GM18499 (cell line): ENCODE results near the gene PKP4.

ENCODE experiments used
- ATAC-seq: cut with Tn5 transposase; IDR thresholded peaks from one replicate; pipeline ENCODE4 v1.9.1; 2021; ENCODE audit warnings: moderate number of reproducible peaks; ENCODE audit not compliant: insufficient read depth, unreplicated experiment

The PKP4 gene

GRCh38 chr2:158728422-158728821 is 271.7 kb downstream of the PKP4 start:
- no peak for ATAC-seq

- no peak for ATAC-seq
Measured at GRCh38 chr2:158729451-158729850, 272.7 kb downstream of the PKP4 start.

GRCh38 chr2:158729873-158730620 is 273.3 kb downstream of the PKP4 start:
- no peak for ATAC-seq

GRCh38 chr2:158730621-158731140 is 273.9 kb downstream of the PKP4 start:
- no peak for ATAC-seq

- no peak for ATAC-seq
Measured at GRCh38 chr2:158731386-158731785, 274.6 kb downstream of the PKP4 start.
